Osteocyte (in vitro differentiated cells): Measurements from ENCODE around the gene MCTP2. TPM values are rescaled to one million over a fixed set of nuclear protein-coding genes. Genes with fewer than 3 reads are reported as not detected.

ENCODE experiments used
- DNase-seq: peaks from one replicate; pipeline ENCODE4 v3.0.0; 2021; ENCODE audit warnings: mixed read lengths; ENCODE audit not compliant: unreplicated experiment; ENCODE audit errors: extremely low spot score
- H3K27ac Mint-ChIP-seq: one replicate; pipeline ENCODE4 v1.8.0; 2021; ENCODE audit warnings: mild to moderate bottlenecking, mixed read lengths; ENCODE audit not compliant: unreplicated experiment
- H3K27me3 Mint-ChIP-seq: one replicate; pipeline ENCODE4 v1.8.0; 2021; ENCODE audit warnings: mixed read lengths; ENCODE audit not compliant: unreplicated experiment
- H3K36me3 Mint-ChIP-seq: one replicate; pipeline ENCODE4 v1.8.0; 2021; ENCODE audit warnings: mixed read lengths; ENCODE audit not compliant: unreplicated experiment
- H3K4me1 Mint-ChIP-seq: one replicate; pipeline ENCODE4 v1.8.0; 2021; ENCODE audit warnings: mixed read lengths; ENCODE audit not compliant: unreplicated experiment
- H3K4me3 Mint-ChIP-seq: one replicate; pipeline ENCODE4 v1.8.0; 2021; ENCODE audit warnings: mild to moderate bottlenecking, moderate library complexity, mixed read lengths; ENCODE audit not compliant: unreplicated experiment
- H3K9me3 Mint-ChIP-seq: one replicate; pipeline ENCODE4 v1.8.0; 2021; ENCODE audit warnings: mixed read lengths; ENCODE audit not compliant: unreplicated experiment
- CTCF ChIP-seq: fragments of 200-600 bp; sonication (generic); IDR thresholded peaks from 2 replicates; pipeline ENCODE4 v1.5.0; 2021; ENCODE audit warnings: antibody characterized with exemption, mild to moderate bottlenecking, moderate library complexity
- total RNA-seq: library from RNA; stranded (reverse); gene quantifications from 2 replicates; pipeline ENCODE4 v1.2.1, GENCODE V29; 2021

The MCTP2 gene
- total RNA-seq, 1 donor from 2014 or later: 0.32 TPM

- TF ChIP-seq CTCF: no peak
- Mint-ChIP-seq H3K27ac (no peak overlapping the region), H3K4me3 (no peak overlapping the region)
Measured at GRCh38 chr15:94383041-94383440, 151.7 kb downstream of the MCTP2 start.

GRCh38 chr15:94383706-94384105 is 152.3 kb downstream of the MCTP2 start:
- H3K36me3 Mint-ChIP-seq: no peaks in the 10 kb centered on the region
- H3K27ac Mint-ChIP-seq: no peak overlapping the region
- H3K4me3 Mint-ChIP-seq: no peak overlapping the region
- H3K9me3 Mint-ChIP-seq: no peaks in the 10 kb centered on the region
- H3K4me1 Mint-ChIP-seq: no peaks in the 10 kb centered on the region
- no peak for TF ChIP-seq CTCF
- no peaks in the 10 kb centered on the region for H3K27me3 Mint-ChIP-seq
- no peak for DNase-seq

More at GRCh38 chr15:94383041-94383440, 151.7 kb downstream of the MCTP2 start:
- Mint-ChIP-seq H3K36me3 (no peaks in the 10 kb centered on the region), H3K9me3 (no peaks in the 10 kb centered on the region), H3K4me1 (no peaks in the 10 kb centered on the region), H3K27me3 (no peaks in the 10 kb centered on the region)
- DNase-seq: no peak

DNA sequence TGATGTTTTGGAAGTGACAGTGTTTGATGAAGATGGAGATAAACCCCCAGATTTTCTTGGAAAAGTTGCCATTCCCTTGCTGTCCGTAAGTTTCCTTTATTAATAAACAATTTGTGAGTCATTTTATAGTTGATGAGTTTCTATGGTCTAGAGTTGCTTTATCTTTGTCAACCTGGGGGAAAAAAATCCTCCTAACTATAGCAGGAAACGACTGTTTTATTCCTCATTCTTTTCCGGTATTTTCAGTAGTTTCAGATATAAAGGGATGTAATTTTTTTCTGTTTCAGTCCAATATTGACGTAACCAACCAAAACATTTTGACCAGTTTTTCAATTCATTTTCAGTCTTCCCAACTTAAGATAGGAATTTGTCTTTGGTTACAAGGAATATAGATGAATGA is 154.1 kb downstream of the MCTP2 start:
- H3K9me3 Mint-ChIP-seq: no peaks in the 10 kb centered on the region
- H3K4me1 Mint-ChIP-seq: no peaks in the 10 kb centered on the region
- DNase-seq: no peak
- no peak overlapping the region for H3K27ac Mint-ChIP-seq
- no peak for TF ChIP-seq CTCF
- no peaks in the 10 kb centered on the region for H3K36me3 Mint-ChIP-seq
- H3K4me3 Mint-ChIP-seq: no peak overlapping the region
- H3K27me3 Mint-ChIP-seq: no peaks in the 10 kb centered on the region

DNA sequence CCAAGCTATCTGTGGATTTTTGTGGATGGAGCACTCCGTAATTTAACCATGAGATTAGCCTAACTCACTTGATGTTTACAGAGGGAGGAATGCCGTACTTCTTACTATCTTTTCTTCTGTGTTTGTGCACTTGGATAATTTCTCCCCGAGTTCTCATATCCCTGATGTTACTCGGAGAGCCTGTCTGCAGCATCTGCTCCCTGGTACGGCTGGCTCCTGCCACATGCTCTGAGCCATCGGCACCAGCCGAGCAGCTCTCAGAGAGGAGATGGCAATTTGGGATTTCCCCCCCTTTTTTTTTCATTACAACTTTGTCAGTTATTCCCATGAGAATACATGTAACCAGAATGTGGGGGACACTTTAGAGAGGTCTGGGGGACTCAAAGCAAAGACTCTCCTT is 155.0 kb downstream of the MCTP2 start:
- H3K4me1 Mint-ChIP-seq: no peaks in the 10 kb centered on the region
- no peaks in the 10 kb centered on the region for H3K36me3 Mint-ChIP-seq
- no peaks in the 10 kb centered on the region for H3K27me3 Mint-ChIP-seq
- DNase-seq: no peak
- H3K27ac Mint-ChIP-seq: no peak overlapping the region
- no peak for TF ChIP-seq CTCF
- H3K9me3 Mint-ChIP-seq: no peaks in the 10 kb centered on the region
- no peak overlapping the region for H3K4me3 Mint-ChIP-seq

GRCh38 chr15:94387442-94387841 is 156.1 kb downstream of the MCTP2 start:
- H3K27me3 Mint-ChIP-seq: no peaks in the 10 kb centered on the region
- H3K36me3 Mint-ChIP-seq: no peaks in the 10 kb centered on the region
- H3K4me1 Mint-ChIP-seq: no peaks in the 10 kb centered on the region
- DNase-seq: no peak
- no peak overlapping the region for H3K4me3 Mint-ChIP-seq
- no peak overlapping the region for H3K27ac Mint-ChIP-seq
- TF ChIP-seq CTCF: no peak
- no peaks in the 10 kb centered on the region for H3K9me3 Mint-ChIP-seq
